H1 (cell line): ENCODE measurements around the gene LRRC8D. TPM values are rescaled to one million over a fixed set of nuclear protein-coding genes. Genes with fewer than 3 reads are reported as not detected.

Source experiments
- CTCF ChIA-PET: fragments of 300-600 bp; sonication (Branson Sonifier 250); formaldehyde crosslinking; loops from one replicate; lab custom pipeline; 2021; ENCODE audit not compliant: partially characterized antibody; lab: Charles Lee
- POLR2A ChIA-PET: fragments of 300-600 bp; sonication (Branson Sonifier 250); formaldehyde crosslinking; loops from one replicate; lab custom pipeline; 2021; ENCODE audit warnings: inconsistent platforms; ENCODE audit not compliant: partially characterized antibody; lab: Charles Lee
- DNase-seq, 2 experiments: peaks; one replicate each; pipeline versions ENCODE4 v3.0.0 to v3.0.0-alpha.2; 2010 to 2022; ENCODE audit warnings: low spot score in 2 of 2, low read depth in 1 of 2, mixed read lengths in 1 of 2
- FAIRE-seq: peaks from 2 replicates; lab custom pipeline; 2011; peaks lifted over from hg19 to GRCh38; lab: Jason Lieb, UNC
- H2AFZ ChIP-seq: 2 replicates; pipeline ENCODE4 v1.8.1; 2012; ENCODE audit warnings: low read length, inconsistent platforms
- H2AK5ac ChIP-seq: 2 replicates; pipeline ENCODE4 v1.6.1; 2013; ENCODE audit warnings: low read depth, low read length
- H2BK120ac ChIP-seq: replicated peaks from 2 replicates; pipeline ENCODE3; 2013; ENCODE audit warnings: low read depth, low read length, inconsistent platforms
- H2BK12ac ChIP-seq: 2 replicates; pipeline ENCODE4 v1.6.1; 2013; ENCODE audit warnings: low read depth, low read length
- H2BK15ac ChIP-seq: 2 replicates; pipeline ENCODE4 v1.6.1; 2013; ENCODE audit warnings: low read length
- H2BK20ac ChIP-seq: 2 replicates; pipeline ENCODE4 v1.6.1; 2013; ENCODE audit warnings: low read length
- H2BK5ac ChIP-seq: 2 replicates; pipeline ENCODE4 v1.6.1; 2013; ENCODE audit warnings: low read depth, low read length
- H3K14ac ChIP-seq: 2 replicates; pipeline ENCODE4 v1.6.1; 2013; ENCODE audit warnings: inconsistent platforms; ENCODE audit not compliant: insufficient read length
- H3K18ac ChIP-seq: 2 replicates; pipeline ENCODE4 v1.6.1; 2013; ENCODE audit warnings: low read length; ENCODE audit errors: extremely low read depth
- H3K23ac ChIP-seq: 2 replicates; pipeline ENCODE4 v1.6.1; 2013; ENCODE audit warnings: inconsistent platforms; ENCODE audit not compliant: insufficient read length
- H3K23me2 ChIP-seq: 2 replicates; pipeline ENCODE4 v1.6.1; 2013; ENCODE audit warnings: low read depth, low read length
- H3K27ac ChIP-seq: 2 replicates; pipeline ENCODE4 v1.6.1; 2011; ENCODE audit warnings: low read depth, low read length, inconsistent platforms
- H3K27me3 ChIP-seq, 4 experiments: replicated peaks in 1 of 4; 1 replicate in 1 of 4; 2 replicates in 3 of 4; pipeline versions ENCODE4 v1.6.1 to v1.8.1; 2011 to 2013; ENCODE audit warnings: low read length in 3 of 4, mild to moderate bottlenecking in 3 of 4, inconsistent platforms in 2 of 4, mixed read lengths in 2 of 4, moderate library complexity in 1 of 4; ENCODE audit not compliant: control insufficient read depth in 3 of 4, insufficient read depth in 3 of 4; ENCODE audit errors: extremely low read depth in 1 of 4
- H3K36me3 ChIP-seq, 4 experiments: 2 replicates each; pipeline versions ENCODE4 v1.6.1 to v1.8.1; 2011 to 2013; ENCODE audit warnings: mild to moderate bottlenecking in 4 of 4, low read length in 3 of 4, moderate library complexity in 2 of 4, control low read depth in 1 of 4, inconsistent platforms in 1 of 4; ENCODE audit not compliant: insufficient read depth in 4 of 4, control insufficient read depth in 2 of 4
- H3K4ac ChIP-seq: replicated peaks from 2 replicates; pipeline ENCODE3; 2013; ENCODE audit warnings: low read length, low read depth, mixed read lengths, inconsistent platforms; ENCODE audit not compliant: insufficient read length
- H3K4me1 ChIP-seq, 4 experiments: replicated peaks in 1 of 4; 1 replicate in 1 of 4; 2 replicates in 3 of 4; pipeline versions ENCODE4 v1.6.1 to v1.8.1; 2011 to 2013; ENCODE audit warnings: low read length in 3 of 4, inconsistent platforms in 2 of 4, mixed read lengths in 1 of 4; ENCODE audit not compliant: insufficient read depth in 4 of 4, control insufficient read depth in 3 of 4
- H3K4me2 ChIP-seq, 2 experiments: 2 replicates each; pipeline versions ENCODE4 v1.6.1 to v1.8.1; 2011 to 2013; ENCODE audit warnings: low read depth in 2 of 2, low read length in 2 of 2, control low read depth in 1 of 2, inconsistent platforms in 1 of 2, mild to moderate bottlenecking in 1 of 2; ENCODE audit not compliant: insufficient read depth in 1 of 2
- H3K4me3 ChIP-seq, 4 experiments: fragments of 200-600, 300-600 bp in 1 of 4; sonication (generic), shearing (Covaris generic), sonication (Bioruptor Twin) in 1 of 4; 2 replicates each; pipeline versions ENCODE4 v1.5.1 to v1.8.1; 2011 to 2016; ENCODE audit warnings: low read length in 4 of 4, low read depth in 3 of 4, control low read depth in 2 of 4, inconsistent platforms in 2 of 4, mild to moderate bottlenecking in 2 of 4, mixed read lengths in 1 of 4, moderate library complexity in 1 of 4; ENCODE audit not compliant: insufficient read depth in 2 of 4; ENCODE audit errors: extremely low read depth in 1 of 4
- H3K56ac ChIP-seq: replicated peaks from 2 replicates; pipeline ENCODE3; 2013; ENCODE audit warnings: low read depth, mild to moderate bottlenecking, mixed read lengths, low read length, inconsistent platforms; ENCODE audit not compliant: insufficient read length
- H3K79me1 ChIP-seq: 2 replicates; pipeline ENCODE4 v1.6.1; 2013; ENCODE audit warnings: low read depth, low read length, control low read depth
- H3K79me2 ChIP-seq, 2 experiments: 2 replicates each; pipeline versions ENCODE4 v1.6.1 to v1.8.1; 2012 to 2013; ENCODE audit warnings: low read length in 2 of 2, mild to moderate bottlenecking in 2 of 2, inconsistent platforms in 1 of 2; ENCODE audit not compliant: insufficient read depth in 2 of 2, control insufficient read depth in 1 of 2
- H3K9ac ChIP-seq, 4 experiments: replicated peaks in 1 of 4; 1 replicate in 1 of 4; 2 replicates in 3 of 4; pipeline versions ENCODE4 v1.6.1 to v1.8.1; 2011 to 2013; ENCODE audit warnings: low read depth in 3 of 4, low read length in 3 of 4, control low read depth in 2 of 4, mild to moderate bottlenecking in 2 of 4, moderate library complexity in 2 of 4, inconsistent platforms in 1 of 4; ENCODE audit errors: extremely low read depth in 1 of 4
- H3K9me3 ChIP-seq, 2 experiments: 2 replicates each; pipeline versions ENCODE4 v1.6.1 to v1.8.1; 2012 to 2013; ENCODE audit warnings: mild to moderate bottlenecking in 2 of 2, moderate library complexity in 2 of 2, control low read depth in 1 of 2, inconsistent platforms in 1 of 2, low read depth in 1 of 2, low read length in 1 of 2, mixed read lengths in 1 of 2; ENCODE audit not compliant: insufficient read depth in 2 of 2
- H4K20me1 ChIP-seq, 2 experiments: replicated peaks in 1 of 2; 2 replicates each; pipeline versions ENCODE3 to v1.8.1; 2011 to 2013; ENCODE audit warnings: inconsistent platforms in 2 of 2, low read length in 2 of 2, mild to moderate bottlenecking in 1 of 2; ENCODE audit not compliant: insufficient read depth in 2 of 2, control insufficient read depth in 1 of 2
- H4K5ac ChIP-seq: 2 replicates; pipeline ENCODE4 v1.6.1; 2013; ENCODE audit warnings: low read length, low read depth, mixed read lengths, inconsistent platforms; ENCODE audit not compliant: insufficient read length
- H4K8ac ChIP-seq: 2 replicates; pipeline ENCODE4 v1.8.0; 2013; ENCODE audit warnings: mild to moderate bottlenecking, moderate library complexity, low read length, inconsistent platforms; ENCODE audit not compliant: insufficient read depth; ENCODE audit errors: extremely low read depth
- H4K91ac ChIP-seq: replicated peaks from 2 replicates; pipeline ENCODE3; 2013; ENCODE audit warnings: low read length, mixed read lengths, inconsistent platforms; ENCODE audit not compliant: insufficient read length
- CBX8 ChIP-seq: fragments of 300-800, 300-1000 bp; sonication (generic); IDR thresholded peaks from 2 replicates; pipeline ENCODE4 v1.7.1; 2016; ENCODE audit warnings: low read depth, low read length, borderline replicate concordance
- SP2 ChIP-seq: IDR thresholded peaks from 2 replicates; pipeline ENCODE4 v1.6.1; 2012; ENCODE audit warnings: mild to moderate bottlenecking, low read length, inconsistent platforms
- TAF1 ChIP-seq: IDR thresholded peaks from 2 replicates; pipeline ENCODE4 v1.6.1; 2011; ENCODE audit warnings: mild to moderate bottlenecking, low read depth, low read length
- polyA plus RNA-seq, 7 experiments: library from polyadenylated mRNA; depleted of rRNA in 3 of 7; stranded (reverse) in 5 of 7; unstranded in 2 of 7; fragments of >200 nt in 5 of 7; fragments of 200-250 nt in 2 of 7; gene quantifications; 1 replicate in 5 of 7; 2 replicates in 1 of 7; 4 replicates in 1 of 7; pipeline versions ENCODE4 v1.2.1 to v1.2.3, GENCODE V29; 2011 to 2013; ENCODE audit warnings: missing spikeins in 2 of 7, mixed read lengths in 2 of 7
- total RNA-seq: library from RNA; stranded (reverse); fragmentation: NEBNext Ultra II Directional; extraction: Animal tissue kit (Norgen Biotek cat#: 25700); gene quantifications from 2 replicates; pipeline ENCODE4 v1.2.1, GENCODE V29; 2021

The LRRC8D gene
- total and polyA plus RNA-seq, 2 of the 8 experiments (the other 6 are each of a cell fraction or from before 2014, with no cell fraction given) = 42.0 to 58.5 TPM

- Histone ChIP-seq H3K79me1 (no peaks in the 10 kb centered on the region), H2AK5ac (no peak overlapping the region), H2BK20ac (0 out of 2 replicates have a peak overlapping the region, but pooled peaks have one; percentile 21), H3K27me3 (no peaks in the 10 kb centered on the region), H3K23ac (no peak overlapping the region), H3K4ac (no peak overlapping the region), H2BK12ac (no peak overlapping the region), H2AFZ (no peak overlapping the region), H3K9ac (no peak overlapping the region), H3K9me3 (peaks cover 3 to 6% of the 10 kb centered on the region in 2 experiments; a peak in 2 of 4 replicates), H4K5ac (no peak overlapping the region), H3K14ac (no peak overlapping the region), H3K36me3 (peaks cover 0 to 8% (median 3%) of the 10 kb centered on the region in 4 experiments; a peak in 4 of 8 replicates), H3K56ac (no peak overlapping the region), H4K8ac (no peak overlapping the region), H2BK15ac (no peak overlapping the region), H4K91ac (no peak overlapping the region), H3K4me3 (no peak overlapping the region; a peak in 1 of 8 replicates), H2BK120ac (no peak overlapping the region), H3K4me2 (no peak overlapping the region; a peak in 1 of 4 replicates), H4K20me1 (no peaks in the 10 kb centered on the region), H3K27ac (no peak overlapping the region), H3K18ac (peak overlapping the region; percentile 19; the same call in 1 of the 2 replicates), H2BK5ac (no peak overlapping the region), H3K23me2 (no peaks in the 10 kb centered on the region), H3K79me2 (peaks cover 0 to 51% of the 10 kb centered on the region in 2 experiments; a peak in 2 of 4 replicates), H3K4me1 (peaks cover 0 to 14% (median 4%) of the 10 kb centered on the region in 4 experiments; a peak in 2 of 7 replicates)
- ChIA-PET POLR2A (interaction anchor here (0.9 to 1.7 kb wide), 5 partner anchors 8 to 14 kb away, joined by 3 to 6 read pairs (median 3); no protein-coding TSS in a partner anchor), CTCF (interaction anchor here (1.1 to 1.5 kb wide), 6 partner anchors 9 to 115 kb away, joined by 3 read pairs; no protein-coding TSS in a partner anchor)
- DNase-seq (no peak), FAIRE-seq (no peak)
- TF ChIP-seq CBX8 (no peak), TAF1 (no peak), SP2 (no peak)
Measured at GRCh38 chr1:89919174-89919573, 98.3 kb downstream of the LRRC8D start.
